ENCODE data around the gene YJU2. TPM values are rescaled to one million over a fixed set of nuclear protein-coding genes. Genes with fewer than 3 reads are reported as not detected.

The YJU2 gene
- total and polyA plus RNA-seq, 2 of the 13 experiments (the other 11 are each of a cell fraction or from before 2014, with no cell fraction given): 9.3 to 17.9 TPM

DNA sequence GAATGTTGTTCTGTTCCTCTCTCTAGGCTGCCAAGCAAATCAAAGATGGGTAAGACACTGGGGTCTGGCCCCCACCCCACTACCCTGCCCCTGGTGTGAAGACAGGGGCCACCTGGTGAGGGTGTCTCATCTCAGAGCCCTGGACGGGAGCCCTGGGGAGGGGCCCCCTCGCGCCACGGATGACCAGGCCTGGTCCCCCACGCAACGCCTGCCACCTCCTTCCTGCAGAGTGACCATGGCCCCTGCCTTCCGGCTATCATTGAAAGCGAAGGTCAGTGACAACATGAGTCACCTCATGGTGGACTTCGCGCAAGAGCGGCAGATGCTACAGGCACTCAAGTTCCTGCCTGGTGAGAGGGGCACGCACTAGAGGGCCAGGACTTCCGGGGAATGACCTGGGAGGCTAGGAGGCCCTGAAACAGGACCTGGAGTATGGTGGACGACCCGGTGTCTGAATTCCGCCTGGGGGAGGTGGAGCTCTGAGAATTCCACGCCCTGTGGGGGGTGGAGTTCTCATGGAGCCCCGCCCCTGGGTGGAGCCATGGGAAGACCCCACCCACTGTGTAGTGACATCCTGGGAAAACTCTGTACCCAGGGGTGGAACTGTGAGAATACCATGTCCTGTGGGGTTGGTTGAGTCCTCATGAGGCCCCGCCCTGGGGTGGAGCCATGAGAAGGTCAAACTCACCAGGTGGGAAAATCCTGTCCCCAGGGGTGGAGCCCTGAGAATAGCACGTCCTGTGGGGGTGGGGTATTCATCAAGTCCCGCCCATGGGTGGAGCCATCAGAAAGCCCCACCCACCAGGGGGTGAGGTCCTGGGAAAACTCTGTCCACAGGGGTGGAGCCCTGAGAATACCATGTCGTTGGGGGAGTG, 63.6 kb downstream of the YJU2 start (continued):
- TF ChIP-seq RORA (CRISPR knock-in tag; IDR thresholded peaks at IDR 0.05) (no peak), ZNF18 (CRISPR knock-in tag; IDR thresholded peaks at IDR 0.05; ENCODE audit: insufficient replicate concordance) (peak; percentile 79), HHEX (CRISPR knock-in tag; IDR thresholded peaks at IDR 0.05) (no peak), ZNF670 (CRISPR knock-in tag; IDR thresholded peaks at IDR 0.05; ENCODE audit: borderline replicate concordance) (peak; percentile 71; the same call in 1 of the 2 replicates), FOSL1 (CRISPR knock-in tag; IDR thresholded peaks at IDR 0.05; ENCODE audit: borderline replicate concordance) (peak; percentile 91), ZNF775 (CRISPR knock-in tag; IDR thresholded peaks at IDR 0.05; ENCODE audit: borderline replicate concordance) (no peak), REST (IDR thresholded peaks at IDR 0.05; ENCODE audit: borderline replicate concordance in 1 of 2, low read depth in 1 of 2, low read length in 2 of 2) (peak in 1 of 2 experiments; percentile 34; a peak in 1 of 4 replicates), ZNF816 (CRISPR knock-in tag; IDR thresholded peaks at IDR 0.05; ENCODE audit: borderline replicate concordance) (peak; percentile 72), ZNF792 (CRISPR knock-in tag; IDR thresholded peaks at IDR 0.05) (peak; percentile 79; the same call in 1 of the 2 replicates), ZSCAN21 (CRISPR knock-in tag; IDR thresholded peaks at IDR 0.05; ENCODE audit: borderline replicate concordance) (peak; percentile 91), RERE (CRISPR knock-in tag; IDR thresholded peaks at IDR 0.05; ENCODE audit: low read depth) (peak; percentile 39; the same call in 1 of the 2 replicates), HOXA3 (CRISPR knock-in tag; IDR thresholded peaks at IDR 0.05) (peak; percentile 98), GTF2F1 (IDR thresholded peaks at IDR 0.05; ENCODE audit: low read length) (no peak), HOXD1 (CRISPR knock-in tag; IDR thresholded peaks at IDR 0.05) (0 out of 2 replicates have a peak, but pooled peaks have one; percentile 21)
- TF ChIP-seq, protein P1, sequence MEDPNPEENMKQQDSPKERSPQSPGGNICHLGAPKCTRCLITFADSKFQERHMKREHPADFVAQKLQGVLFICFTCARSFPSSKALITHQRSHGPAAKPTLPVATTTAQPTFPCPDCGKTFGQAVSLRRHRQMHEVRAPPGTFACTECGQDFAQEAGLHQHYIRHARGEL (CRISPR knock-in tag; IDR thresholded peaks at IDR 0.05): peak; percentile 69; the same call in 1 of the 2 replicates
- TF ChIP-seq, protein P2, sequence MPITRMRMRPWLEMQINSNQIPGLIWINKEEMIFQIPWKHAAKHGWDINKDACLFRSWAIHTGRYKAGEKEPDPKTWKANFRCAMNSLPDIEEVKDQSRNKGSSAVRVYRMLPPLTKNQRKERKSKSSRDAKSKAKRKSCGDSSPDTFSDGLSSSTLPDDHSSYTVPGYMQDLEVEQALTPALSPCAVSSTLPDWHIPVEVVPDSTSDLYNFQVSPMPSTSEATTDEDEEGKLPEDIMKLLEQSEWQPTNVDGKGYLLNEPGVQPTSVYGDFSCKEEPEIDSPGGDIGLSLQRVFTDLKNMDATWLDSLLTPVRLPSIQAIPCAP (CRISPR knock-in tag; IDR thresholded peaks at IDR 0.05; ENCODE audit: low read depth): no peak
